IPS-20b (cell line): ENCODE data around the gene RBM42.

Experiments
- H3K27ac ChIP-seq: one replicate; pipeline ENCODE4 v1.5.1; 2013; ENCODE audit warnings: low read length
- H3K27me3 ChIP-seq: 2 replicates; pipeline ENCODE4 v1.6.1; 2013; ENCODE audit warnings: mild to moderate bottlenecking, low read length, inconsistent platforms; ENCODE audit not compliant: insufficient read depth
- H3K36me3 ChIP-seq: 2 replicates; pipeline ENCODE4 v1.6.1; 2013; ENCODE audit warnings: low read depth, mild to moderate bottlenecking, inconsistent platforms, low read length, moderate library complexity; ENCODE audit not compliant: insufficient read depth
- H3K4me1 ChIP-seq: 2 replicates; pipeline ENCODE4 v1.6.1; 2013; ENCODE audit warnings: mild to moderate bottlenecking, control low read depth, inconsistent platforms, low read length, moderate library complexity; ENCODE audit not compliant: insufficient read depth
- H3K4me3 ChIP-seq: 2 replicates; pipeline ENCODE4 v1.5.1; 2013; ENCODE audit warnings: mild to moderate bottlenecking, low read length, inconsistent platforms
- H3K9ac ChIP-seq: 2 replicates; pipeline ENCODE4 v1.6.1; 2013; ENCODE audit warnings: low read depth, mild to moderate bottlenecking, inconsistent platforms, low read length, moderate library complexity
- H3K9me3 ChIP-seq: 2 replicates; pipeline ENCODE4 v1.6.1; 2013; ENCODE audit warnings: mild to moderate bottlenecking, low read depth, low read length, inconsistent platforms; ENCODE audit not compliant: insufficient read depth

RBM42 gene

DNA sequence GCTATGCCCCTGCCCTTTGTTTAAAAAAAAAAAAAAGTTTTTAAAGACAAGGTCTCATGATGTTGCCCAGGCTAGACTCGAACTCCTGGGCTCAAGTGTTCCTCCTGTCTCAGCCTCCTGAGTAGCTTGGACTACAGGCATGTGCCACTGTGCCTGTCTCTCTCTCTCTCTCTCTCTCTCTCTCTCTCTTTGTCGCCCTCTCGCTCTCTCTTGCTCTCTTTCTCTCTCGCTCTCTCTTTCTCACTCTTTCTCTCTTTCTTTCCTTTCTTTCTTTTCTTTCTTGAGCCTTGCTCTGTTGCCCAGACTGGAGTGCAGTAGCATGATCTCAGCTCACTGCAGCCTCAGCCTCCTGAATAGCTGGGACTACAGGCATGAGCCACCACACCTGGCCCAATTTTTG, 26.8 kb downstream of the RBM42 start:
- Histone ChIP-seq H3K27me3 (no peaks in the 10 kb centered on the region), H3K9me3 (no peaks in the 10 kb centered on the region), H3K9ac (no peak overlapping the region), H3K27ac (no peak overlapping the region), H3K4me3 (no peak overlapping the region), H3K4me1 (no peaks in the 10 kb centered on the region), H3K36me3 (peaks cover 64% of the 10 kb centered on the region)

DNA sequence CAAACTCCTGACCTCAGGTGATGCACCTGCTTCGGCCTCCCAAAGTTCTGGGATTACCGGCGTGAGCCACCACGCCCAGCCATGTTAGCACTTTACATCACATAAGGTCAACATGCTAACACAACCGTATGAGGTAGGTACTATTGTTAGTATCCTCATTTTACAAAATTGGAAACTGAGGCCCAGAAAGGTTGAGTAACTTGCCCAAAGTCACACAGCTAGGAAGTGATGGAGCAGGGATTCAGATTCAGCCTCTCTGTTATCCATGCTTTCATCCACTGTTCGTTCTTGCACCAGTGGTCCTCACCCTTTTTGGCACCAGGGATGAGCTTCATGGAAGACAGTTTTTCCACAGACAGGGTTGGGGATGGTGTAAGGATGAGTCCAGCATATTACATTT, 27.9 kb downstream of the RBM42 start:
- no peaks in the 10 kb centered on the region for H3K9me3 ChIP-seq
- H3K36me3 ChIP-seq: peaks cover 53% of the 10 kb centered on the region
- no peak overlapping the region for H3K4me3 ChIP-seq
- H3K27me3 ChIP-seq: no peaks in the 10 kb centered on the region
- H3K27ac ChIP-seq: no peak overlapping the region
- no peaks in the 10 kb centered on the region for H3K4me1 ChIP-seq
- H3K9ac ChIP-seq: no peak overlapping the region

DNA sequence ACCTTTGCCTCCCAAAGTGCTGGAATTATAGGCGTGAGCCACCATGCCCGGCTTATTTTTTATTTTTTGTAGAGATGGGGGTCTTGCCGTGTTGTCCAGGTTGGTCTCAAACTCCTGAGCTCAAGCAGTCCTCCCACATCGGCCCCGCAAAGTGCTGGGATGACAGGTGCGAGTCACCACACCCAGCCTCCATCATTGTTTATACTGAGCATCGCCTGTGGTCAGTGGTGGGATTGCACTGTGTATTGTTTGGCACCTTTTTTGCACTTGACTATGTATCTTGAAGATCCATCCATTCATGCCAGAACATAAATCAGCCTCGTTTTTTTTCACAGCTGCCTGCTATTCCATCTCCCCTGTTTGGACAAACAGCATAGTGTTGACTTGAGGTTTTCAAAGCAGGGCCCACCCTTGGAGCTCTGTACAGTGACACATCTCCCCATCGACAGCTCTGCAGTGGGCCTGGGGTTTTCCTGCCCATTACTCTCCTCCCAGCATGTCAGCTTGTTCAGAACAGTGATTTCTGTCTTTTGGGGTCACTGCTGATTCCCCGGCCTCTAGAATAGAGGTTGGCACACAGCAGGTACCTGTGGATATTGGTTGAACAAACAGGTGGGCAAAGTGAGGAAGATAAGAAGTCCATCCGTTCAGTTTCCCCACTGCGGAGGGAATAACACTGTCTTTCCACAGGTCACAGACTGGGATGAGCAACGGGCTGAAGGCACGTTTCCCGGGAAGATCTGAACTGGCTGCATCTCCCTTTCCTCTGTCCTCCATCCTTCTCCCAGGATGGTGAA, 29.3 kb downstream of the RBM42 start:
- Histone ChIP-seq H3K27me3 (no peaks in the 10 kb centered on the region), H3K4me3 (no peak overlapping the region), H3K36me3 (peaks cover 51% of the 10 kb centered on the region), H3K27ac (no peak overlapping the region), H3K4me1 (no peaks in the 10 kb centered on the region), H3K9me3 (no peaks in the 10 kb centered on the region), H3K9ac (no peak overlapping the region)

DNA sequence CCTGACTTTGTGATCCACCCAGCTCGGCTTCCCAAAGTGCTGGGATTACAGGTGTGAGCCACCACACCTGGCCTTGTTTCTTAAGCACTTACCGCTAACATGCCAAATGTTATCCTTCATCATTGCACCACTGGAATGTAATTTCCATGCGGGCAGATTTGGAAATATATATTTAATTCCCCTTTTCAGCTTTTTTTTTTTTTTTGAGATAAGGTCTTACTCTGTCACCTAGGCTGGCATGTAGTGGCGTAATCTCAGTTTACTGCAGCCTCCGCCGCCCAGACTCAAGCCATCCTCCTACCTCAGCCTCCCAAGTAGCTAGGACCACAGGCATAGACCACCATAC, 33.1 kb downstream of the RBM42 start:
- H3K27ac ChIP-seq: no peak overlapping the region
- H3K4me1 ChIP-seq: no peaks in the 10 kb centered on the region; the same call in 1 of the 2 replicates
- H3K9me3 ChIP-seq: no peaks in the 10 kb centered on the region
- no peak overlapping the region for H3K9ac ChIP-seq
- H3K27me3 ChIP-seq: no peaks in the 10 kb centered on the region
- peaks cover 20% of the 10 kb centered on the region for H3K36me3 ChIP-seq
- no peak overlapping the region for H3K4me3 ChIP-seq

DNA sequence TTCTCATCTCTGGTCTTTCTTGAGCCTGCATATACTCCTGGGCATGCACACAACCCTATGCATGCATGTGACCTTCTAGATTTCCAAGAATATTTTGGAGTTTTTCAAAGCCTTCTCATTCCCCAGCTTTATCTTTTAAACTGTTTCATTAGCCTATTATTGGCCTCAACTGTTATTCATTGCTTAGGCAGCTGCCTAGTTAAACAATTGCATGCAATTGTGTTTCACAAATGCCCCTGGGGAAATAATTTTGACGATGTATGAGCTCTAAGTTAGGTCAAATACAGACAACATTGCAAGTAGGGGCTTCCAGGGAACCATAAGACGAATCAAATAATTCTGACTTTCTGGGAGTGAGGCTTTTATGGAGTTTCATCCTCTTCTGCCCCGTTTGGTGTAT, 35.1 kb downstream of the RBM42 start:
- no peaks in the 10 kb centered on the region for H3K9me3 ChIP-seq
- H3K9ac ChIP-seq: no peak overlapping the region
- H3K36me3 ChIP-seq: peaks cover 3% of the 10 kb centered on the region; the same call in 1 of the 2 replicates
- no peak overlapping the region for H3K27ac ChIP-seq
- no peaks in the 10 kb centered on the region; the same call in 1 of the 2 replicates for H3K4me1 ChIP-seq
- no peak overlapping the region for H3K4me3 ChIP-seq
- H3K27me3 ChIP-seq: peaks cover 2% of the 10 kb centered on the region; the same call in 1 of the 2 replicates

DNA sequence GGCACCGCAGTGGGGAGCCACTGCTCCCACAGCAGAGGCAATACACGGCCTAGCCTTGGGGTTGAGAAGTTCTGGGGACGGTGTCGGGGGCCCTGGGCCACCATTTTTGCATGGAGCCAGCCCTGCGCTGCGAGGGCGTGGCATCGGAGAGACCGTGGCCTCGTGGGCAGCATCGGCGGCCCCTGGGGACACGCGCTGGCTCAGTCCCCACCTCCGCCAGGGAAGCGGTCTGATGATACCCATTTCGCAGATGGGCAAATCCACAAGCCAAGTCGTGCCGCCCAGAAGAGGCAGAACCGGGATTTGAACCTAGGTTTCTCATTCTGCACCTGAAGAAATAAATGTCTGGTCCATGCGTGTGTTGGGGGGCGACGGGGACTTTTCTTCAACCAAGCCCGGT, 36.3 kb downstream of the RBM42 start:
- H3K9ac ChIP-seq: no peak overlapping the region
- no peak overlapping the region for H3K4me3 ChIP-seq
- H3K36me3 ChIP-seq: no peaks in the 10 kb centered on the region
- peaks cover 11% of the 10 kb centered on the region for H3K27me3 ChIP-seq
- H3K4me1 ChIP-seq: no peaks in the 10 kb centered on the region; the same call in 1 of the 2 replicates
- no peak overlapping the region for H3K27ac ChIP-seq
- H3K9me3 ChIP-seq: no peaks in the 10 kb centered on the region

DNA sequence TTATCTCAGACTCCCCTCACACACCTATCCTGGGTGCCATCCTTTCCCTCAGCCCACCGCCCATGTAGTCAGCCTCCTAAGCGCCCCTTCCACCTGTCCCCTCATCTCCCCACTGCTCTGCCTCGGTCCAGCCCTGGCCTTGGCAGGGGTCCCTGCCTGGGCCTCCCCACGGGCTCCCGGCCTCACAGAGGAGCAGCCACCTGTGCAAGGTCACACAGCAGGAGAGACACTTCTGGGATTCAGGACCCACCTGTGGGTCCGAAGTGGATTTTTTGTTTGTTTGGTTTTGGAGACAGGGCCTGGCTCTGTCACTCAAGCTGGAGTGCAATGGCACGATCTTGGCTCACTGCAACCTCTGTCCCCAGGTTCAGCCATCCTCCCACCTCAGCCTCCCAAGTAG, 36.8 kb downstream of the RBM42 start:
- Histone ChIP-seq H3K27me3 (peaks cover 11% of the 10 kb centered on the region), H3K4me3 (no peak overlapping the region), H3K9me3 (no peaks in the 10 kb centered on the region), H3K36me3 (no peaks in the 10 kb centered on the region), H3K27ac (no peak overlapping the region), H3K9ac (no peak overlapping the region), H3K4me1 (no peaks in the 10 kb centered on the region; the same call in 1 of the 2 replicates)

DNA sequence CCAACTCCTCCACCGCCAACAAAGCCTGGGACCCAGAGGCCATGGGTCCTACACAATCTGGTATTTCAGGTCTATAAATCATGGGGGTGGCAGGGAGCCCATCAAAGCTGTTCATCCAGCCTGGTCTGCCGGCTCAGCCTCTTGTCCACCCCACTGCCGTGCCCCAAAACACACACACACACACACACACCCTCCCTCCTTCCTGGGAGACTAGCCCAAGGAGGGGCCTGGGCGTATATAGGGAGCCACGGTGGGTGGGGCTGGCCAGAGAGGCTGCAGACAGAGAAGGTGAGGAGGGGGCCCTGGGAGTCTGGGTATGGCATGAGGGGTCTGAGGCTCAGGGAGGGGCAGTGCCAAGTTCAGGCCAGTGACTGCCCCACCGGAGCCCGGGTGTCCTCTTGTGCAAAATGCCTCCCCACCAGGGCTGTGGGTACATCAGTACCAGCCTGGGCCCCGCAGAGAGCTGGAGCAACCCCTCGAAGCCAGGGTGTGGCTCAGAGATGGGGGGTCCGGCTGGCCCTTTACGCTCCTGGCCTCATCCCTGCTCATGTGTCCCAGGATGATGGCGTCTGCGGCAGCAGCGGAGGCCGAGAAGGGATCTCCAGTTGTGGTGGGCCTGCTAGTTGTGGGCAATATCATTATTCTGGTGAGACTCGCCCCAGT, 37.5 kb downstream of the RBM42 start, which contains the start of gene UPK1A:
TSS of gene UPK1A (plus strand) at position 267 of the 663 bp plus-strand sequence. CDS start at position 563, 296 bp downstream.
- Histone ChIP-seq H3K9ac (no peak within 1 kb of the TSS), H3K27ac (no peak within 1 kb of the TSS)

DNA sequence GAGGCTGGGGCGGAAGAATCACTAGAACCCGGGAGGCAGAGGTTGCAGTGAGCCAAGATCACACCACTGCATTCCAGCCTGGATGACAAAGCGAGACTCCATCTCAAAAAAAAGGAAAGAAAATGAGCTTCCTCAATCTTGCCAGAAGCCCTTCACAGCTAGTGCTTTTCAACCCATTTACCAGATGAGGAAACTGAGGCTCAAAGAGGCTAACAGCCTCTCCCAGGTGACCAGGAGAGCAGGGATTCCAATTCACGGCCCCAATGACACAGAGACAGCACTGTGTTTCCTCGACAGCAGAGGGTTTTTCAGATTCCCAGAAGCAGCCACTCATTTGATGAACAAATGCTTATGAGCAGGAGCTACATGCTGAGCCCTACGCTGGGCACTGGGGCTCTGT, 40.7 kb downstream of the RBM42 start:
- Histone ChIP-seq H3K9ac (no peak overlapping the region), H3K36me3 (no peaks in the 10 kb centered on the region), H3K4me3 (no peak overlapping the region), H3K27me3 (peaks cover 36% of the 10 kb centered on the region), H3K27ac (no peak overlapping the region), H3K9me3 (no peaks in the 10 kb centered on the region), H3K4me1 (no peaks in the 10 kb centered on the region)

More for the DNA sequence above, 37.5 kb downstream of the RBM42 start, which contains the start of gene UPK1A:
- no peaks in the 10 kb centered on the region for H3K36me3 ChIP-seq
- H3K9me3 ChIP-seq: no peaks in the 10 kb centered on the region
- no peaks in the 10 kb centered on the region; the same call in 1 of the 2 replicates for H3K4me1 ChIP-seq
- peaks cover 11% of the 10 kb centered on the region for H3K27me3 ChIP-seq
- no peak within 1 kb of the TSS for H3K4me3 ChIP-seq

DNA sequence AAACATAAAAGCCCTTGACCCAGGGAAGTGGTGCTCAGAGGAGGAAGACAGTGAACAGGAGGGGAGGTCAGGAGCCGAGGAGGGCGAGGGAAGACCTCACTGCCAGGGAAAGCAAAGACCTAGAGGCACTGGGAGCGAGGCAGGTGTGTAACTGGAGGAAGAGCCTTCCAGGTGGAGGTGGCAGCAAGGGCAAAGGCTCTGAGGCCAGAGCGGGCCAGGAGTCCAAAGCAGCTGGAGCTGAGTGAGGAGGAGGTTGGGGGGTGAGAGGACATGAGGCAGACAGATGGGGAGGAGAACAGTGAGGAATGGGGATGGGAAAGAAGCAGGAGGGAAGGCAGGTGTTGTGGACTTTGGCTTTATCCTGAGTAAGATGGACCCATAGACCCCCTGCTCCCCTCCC, 41.1 kb downstream of the RBM42 start:
- no peaks in the 10 kb centered on the region for H3K9me3 ChIP-seq
- H3K4me1 ChIP-seq: no peaks in the 10 kb centered on the region
- H3K27me3 ChIP-seq: peaks cover 36% of the 10 kb centered on the region
- no peak overlapping the region for H3K27ac ChIP-seq
- no peaks in the 10 kb centered on the region for H3K36me3 ChIP-seq
- no peak overlapping the region for H3K9ac ChIP-seq
- H3K4me3 ChIP-seq: no peak overlapping the region

DNA sequence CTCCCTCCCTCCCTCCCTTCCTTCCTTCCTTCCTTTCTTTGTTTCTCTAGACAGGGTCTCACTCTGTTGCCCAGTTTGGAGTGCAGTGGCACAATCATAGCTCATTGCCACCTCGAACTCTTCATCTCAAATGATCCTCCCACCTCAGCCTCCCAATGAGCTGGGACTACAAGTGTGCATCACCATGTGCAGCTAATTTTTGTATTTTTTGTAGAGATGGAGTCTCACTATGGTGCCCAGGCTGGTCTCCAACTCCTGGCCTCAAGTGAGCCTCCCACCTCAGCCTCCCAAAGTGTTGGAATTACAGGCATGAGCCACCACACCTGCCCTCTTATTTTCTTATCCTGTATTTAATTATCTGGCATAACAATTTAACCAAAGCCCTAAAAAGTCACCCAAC, 41.9 kb downstream of the RBM42 start:
- Histone ChIP-seq H3K9ac (no peak overlapping the region), H3K4me1 (no peaks in the 10 kb centered on the region), H3K27ac (no peak overlapping the region), H3K36me3 (no peaks in the 10 kb centered on the region), H3K9me3 (no peaks in the 10 kb centered on the region), H3K27me3 (peaks cover 36% of the 10 kb centered on the region), H3K4me3 (no peak overlapping the region)

DNA sequence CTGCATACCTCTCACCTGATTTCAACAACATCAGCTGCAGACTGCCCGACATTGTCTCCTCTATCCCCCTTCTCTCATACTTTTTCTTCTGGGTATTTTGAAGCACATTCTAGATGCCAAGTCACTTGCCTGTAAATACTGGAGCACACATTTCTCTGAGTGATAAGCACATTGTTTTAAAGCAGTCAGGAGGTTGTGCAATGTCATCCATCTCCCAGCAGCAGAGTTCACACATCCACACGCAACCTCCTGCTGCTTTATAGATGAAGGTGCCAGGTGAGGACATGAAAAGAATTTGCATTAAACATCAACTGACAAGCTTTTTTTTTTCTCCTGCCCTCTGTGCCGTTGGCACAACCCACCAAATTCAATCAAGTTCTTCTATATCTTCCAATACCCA, 43.0 kb downstream of the RBM42 start:
- Histone ChIP-seq H3K4me3 (no peak overlapping the region), H3K9me3 (no peaks in the 10 kb centered on the region), H3K27ac (no peak overlapping the region), H3K27me3 (peaks cover 36% of the 10 kb centered on the region), H3K4me1 (no peaks in the 10 kb centered on the region), H3K36me3 (no peaks in the 10 kb centered on the region), H3K9ac (no peak overlapping the region)
